Measurements from ENCODE around the gene ETV5. TPM values are rescaled to one million over a fixed set of nuclear protein-coding genes. Genes with fewer than 3 reads are reported as not detected.

ETV5 gene
- polyA plus RNA-seq, 3 donors: 0.07 to 1.2 (median 0.88) TPM

- Histone ChIP-seq H3K9me3 (replicated peaks in 1 of 2; ENCODE audit: control insufficient read depth in 1 of 2, insufficient read depth in 1 of 2, low read length in 2 of 2) (no peaks in the 10 kb centered on the region), H3K4me1 (ENCODE audit: control insufficient read depth in 1 of 2, insufficient read depth in 2 of 2, low read length in 2 of 2) (no peaks in the 10 kb centered on the region), H3K27me3 (ENCODE audit: control insufficient read depth in 2 of 2, insufficient read depth in 2 of 2, low read length in 2 of 2) (no peaks in the 10 kb centered on the region), H4K20me1 (ENCODE audit: insufficient read depth, low read length) (no peaks in the 10 kb centered on the region), H3K27ac (ENCODE audit: low read depth in 1 of 2, low read length in 2 of 2) (no peak overlapping the region), H3K4me2 (replicated peaks; ENCODE audit: extremely low read depth, low read length, poor library complexity, severe bottlenecking) (no peak overlapping the region), H3K36me3 (replicated peaks in 1 of 2; ENCODE audit: control insufficient read depth in 1 of 2, insufficient read depth in 2 of 2, low read length in 2 of 2) (no peaks in the 10 kb centered on the region), H3K4me3 (replicated peaks in 1 of 3; ENCODE audit: low read depth in 2 of 3, low read length in 3 of 3) (no peak overlapping the region), H3K9ac (ENCODE audit: insufficient read depth, low read length, poor library complexity, severe bottlenecking) (no peak overlapping the region), H3K79me2 (ENCODE audit: insufficient read depth, low read length) (no peaks in the 10 kb centered on the region), H2AFZ (ENCODE audit: insufficient read depth, low read depth, low read length, poor library complexity, severe bottlenecking) (no peak overlapping the region)
- no peak overlapping the region for H3K4me3 Mint-ChIP-seq
- H3K9me3 Mint-ChIP-seq: peaks cover 0 to 1% (median 0%) of the 10 kb centered on the region in 7 donors
- intact Hi-C loops (cut with micrococcal nuclease): no loop called here
- H3K27ac Mint-ChIP-seq: no peak overlapping the region
- H3K4me1 Mint-ChIP-seq: no peaks in the 10 kb centered on the region
- WGBS (ENCODE audit: insufficient coverage): 100% methylated on average over 5 of the region's 8 CpGs
- H3K36me3 Mint-ChIP-seq: peaks cover 0 to 10% of the 10 kb centered on the region in 2 donors
- no peak for DNase-seq
- H3K27me3 Mint-ChIP-seq (ENCODE audit: low read depth in 3 of 3): no peaks in the 10 kb centered on the region
- no peak for TF ChIP-seq CTCF (IDR thresholded peaks at IDR 0.05)
Observed at GRCh38 chr3:186128158-186128557, 19.3 kb upstream of the ETV5 start.

GRCh38 chr3:186127463-186127862, 18.6 kb upstream of the ETV5 start:
- Mint-ChIP-seq H3K4me3 (no peak overlapping the region), H3K4me1 (no peaks in the 10 kb centered on the region), H3K9me3 (peaks cover 0 to 1% (median 0%) of the 10 kb centered on the region in 7 donors), H3K27ac (no peak overlapping the region), H3K36me3 (peaks cover 0 to 10% of the 10 kb centered on the region in 2 donors), H3K27me3 (ENCODE audit: low read depth in 3 of 3) (no peaks in the 10 kb centered on the region)
- Histone ChIP-seq H4K20me1 (ENCODE audit: insufficient read depth, low read length) (no peaks in the 10 kb centered on the region), H3K4me3 (replicated peaks in 1 of 3; ENCODE audit: low read depth in 2 of 3, low read length in 3 of 3) (no peak overlapping the region), H3K27ac (ENCODE audit: low read depth in 1 of 2, low read length in 2 of 2) (no peak overlapping the region), H3K4me1 (ENCODE audit: control insufficient read depth in 1 of 2, insufficient read depth in 2 of 2, low read length in 2 of 2) (no peaks in the 10 kb centered on the region), H3K4me2 (replicated peaks; ENCODE audit: extremely low read depth, low read length, poor library complexity, severe bottlenecking) (no peak overlapping the region), H3K9me3 (replicated peaks in 1 of 2; ENCODE audit: control insufficient read depth in 1 of 2, insufficient read depth in 1 of 2, low read length in 2 of 2) (no peaks in the 10 kb centered on the region), H3K79me2 (ENCODE audit: insufficient read depth, low read length) (no peaks in the 10 kb centered on the region), H3K36me3 (replicated peaks in 1 of 2; ENCODE audit: control insufficient read depth in 1 of 2, insufficient read depth in 2 of 2, low read length in 2 of 2) (no peaks in the 10 kb centered on the region), H3K9ac (ENCODE audit: insufficient read depth, low read length, poor library complexity, severe bottlenecking) (no peak overlapping the region), H2AFZ (ENCODE audit: insufficient read depth, low read depth, low read length, poor library complexity, severe bottlenecking) (no peak overlapping the region), H3K27me3 (ENCODE audit: control insufficient read depth in 2 of 2, insufficient read depth in 2 of 2, low read length in 2 of 2) (no peaks in the 10 kb centered on the region)
- 83% methylated on average over 1 of the region's 7 CpGs for WGBS (ENCODE audit: insufficient coverage)
- DNase-seq: no peak
- intact Hi-C loops (cut with micrococcal nuclease): no loop called here
- no peak for TF ChIP-seq CTCF (IDR thresholded peaks at IDR 0.05)

Measured in CD14-positive monocyte (primary cell).